GM19193 (cell line): ENCODE results near the gene LIN7B.
A peak's percentile ranks its signal among the peaks of the same experiment; 100 is the strongest.

Experiments used
- POLR2A ChIP-seq: IDR thresholded peaks from 4 replicates; pipeline ENCODE4 v1.6.1; 2011; ENCODE audit not compliant: insufficient read depth, insufficient read length; ENCODE audit errors: extremely low read depth

The LIN7B gene

GRCh38 chr19:49109051-49109450 lies 5.1 kb upstream of the LIN7B start:
- peak; percentile 5 for TF ChIP-seq POLR2A

- TF ChIP-seq POLR2A, result peak; percentile 6
These were observed 4.5 kb upstream of the LIN7B start for GRCh38 chr19:49109569-49110233.

GRCh38 chr19:49110567-49110966 lies 3.6 kb upstream of the LIN7B start:
- no peak for TF ChIP-seq POLR2A

- no peak for TF ChIP-seq POLR2A
These were observed 2.8 kb upstream of the LIN7B start for GRCh38 chr19:49111218-49111998.

GRCh38 chr19:49114630-49115363 lies 627 bp downstream of the LIN7B start:
- TF ChIP-seq POLR2A, result no peak

GRCh38 chr19:49116544-49116943 lies 2.4 kb downstream of the LIN7B start:
- TF ChIP-seq POLR2A, result no peak

GRCh38 chr19:49117677-49118564 lies 3.8 kb downstream of the LIN7B start:
- TF ChIP-seq POLR2A, result no peak

- TF ChIP-seq POLR2A, result peak; percentile 58
These were observed 4.6 kb downstream of the LIN7B start, which contains the start of gene C19orf73 for GRCh38 chr19:49118565-49119410. Gene C19orf73, minus strand, starts transcription at chr19:49119143. Its CDS starts 121 bp downstream, at chr19:49119022.

- TF ChIP-seq POLR2A, result no peak
These were observed 5.5 kb downstream of the LIN7B start, which contains the start of gene PPFIA3 for GRCh38 chr19:49119411-49120324. Gene PPFIA3, plus strand, starts transcription at chr19:49119544. Its CDS starts 8,330 bp downstream, at chr19:49127874.

GRCh38 chr19:49120325-49120683 lies 6.1 kb downstream of the LIN7B start:
- no peak for TF ChIP-seq POLR2A

GRCh38 chr19:49120868-49121267 lies 6.7 kb downstream of the LIN7B start:
- no peak for TF ChIP-seq POLR2A

GRCh38 chr19:49125025-49125731 lies 11.0 kb downstream of the LIN7B start:
- TF ChIP-seq POLR2A, result no peak
